ENCODE data around the gene CEP41.

DNA sequence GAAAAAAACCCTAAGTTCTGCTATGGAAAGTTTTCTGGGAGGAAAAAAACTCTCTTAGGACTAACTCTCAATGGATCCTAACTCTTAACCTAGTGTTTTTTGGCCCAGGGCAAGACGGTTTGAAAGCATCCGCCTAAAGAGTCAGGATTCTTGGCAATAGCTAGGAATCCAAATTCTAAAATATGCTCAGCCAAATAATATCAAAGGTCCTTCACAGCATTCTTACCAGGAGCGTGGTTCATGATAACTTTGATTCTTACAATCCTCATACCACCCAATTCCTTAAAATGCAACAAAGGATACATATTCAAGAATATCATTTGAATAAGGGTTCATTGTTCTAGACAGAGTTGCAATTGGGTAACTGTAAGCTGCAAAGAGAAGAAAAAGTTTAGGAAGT is 39.2 kb downstream of the CEP41 start:
- TF ChIP-seq, protein P1, sequence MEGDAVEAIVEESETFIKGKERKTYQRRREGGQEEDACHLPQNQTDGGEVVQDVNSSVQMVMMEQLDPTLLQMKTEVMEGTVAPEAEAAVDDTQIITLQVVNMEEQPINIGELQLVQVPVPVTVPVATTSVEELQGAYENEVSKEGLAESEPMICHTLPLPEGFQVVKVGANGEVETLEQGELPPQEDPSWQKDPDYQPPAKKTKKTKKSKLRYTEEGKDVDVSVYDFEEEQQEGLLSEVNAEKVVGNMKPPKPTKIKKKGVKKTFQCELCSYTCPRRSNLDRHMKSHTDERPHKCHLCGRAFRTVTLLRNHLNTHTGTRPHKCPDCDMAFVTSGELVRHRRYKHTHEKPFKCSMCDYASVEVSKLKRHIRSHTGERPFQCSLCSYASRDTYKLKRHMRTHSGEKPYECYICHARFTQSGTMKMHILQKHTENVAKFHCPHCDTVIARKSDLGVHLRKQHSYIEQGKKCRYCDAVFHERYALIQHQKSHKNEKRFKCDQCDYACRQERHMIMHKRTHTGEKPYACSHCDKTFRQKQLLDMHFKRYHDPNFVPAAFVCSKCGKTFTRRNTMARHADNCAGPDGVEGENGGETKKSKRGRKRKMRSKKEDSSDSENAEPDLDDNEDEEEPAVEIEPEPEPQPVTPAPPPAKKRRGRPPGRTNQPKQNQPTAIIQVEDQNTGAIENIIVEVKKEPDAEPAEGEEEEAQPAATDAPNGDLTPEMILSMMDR (IDR thresholded peaks at IDR 0.05; ENCODE audit: insufficient read depth, low read length) = no peak
- no peak for TF ChIP-seq GABPA (IDR thresholded peaks at IDR 0.05; ENCODE audit: low read depth)
